ENCODE data around the gene PCNX4.

Gene PCNX4

GRCh38 chr14:60087668-60088067 lies 4.1 kb upstream of the PCNX4 start:
- H3K36me3 ChIP-seq (ENCODE audit: control insufficient read depth, insufficient read depth, low read length), result no peaks in the 10 kb centered on the region
- peak overlapping the region; percentile 16 for H2AFZ ChIP-seq
- H3K27me3 ChIP-seq (ENCODE audit: control insufficient read depth, insufficient read depth, low read length), result no peaks in the 10 kb centered on the region
- no peak overlapping the region for H3K4me3 ChIP-seq (ENCODE audit: low read depth, low read length)
- H3K79me2 ChIP-seq, result no peaks in the 10 kb centered on the region
- no peak overlapping the region for H3K27ac ChIP-seq
- H3K4me2 ChIP-seq (ENCODE audit: low read length), result no peak overlapping the region
- TF ChIP-seq CTCF (IDR thresholded peaks at IDR 0.05), result no peak
- no peak overlapping the region for H3K9ac ChIP-seq
- no peaks in the 10 kb centered on the region for H3K9me3 ChIP-seq (ENCODE audit: control insufficient read depth, low read length)
- H3K4me1 ChIP-seq, result peaks cover 4% of the 10 kb centered on the region

- no peak for TF ChIP-seq CTCF (IDR thresholded peaks at IDR 0.05)
- no peak overlapping the region for H3K4me3 ChIP-seq (ENCODE audit: low read depth, low read length)
- H3K79me2 ChIP-seq, result peaks cover 14% of the 10 kb centered on the region
- peak overlapping the region; percentile 42 for H3K27ac ChIP-seq
- H3K9me3 ChIP-seq (ENCODE audit: control insufficient read depth, low read length), result no peaks in the 10 kb centered on the region
- peak overlapping the region; percentile 82 for H2AFZ ChIP-seq
- no peaks in the 10 kb centered on the region for H3K27me3 ChIP-seq (ENCODE audit: control insufficient read depth, insufficient read depth, low read length)
- H3K9ac ChIP-seq, result no peak overlapping the region
- H3K4me2 ChIP-seq (ENCODE audit: low read length), result no peak overlapping the region
- no peaks in the 10 kb centered on the region for H3K36me3 ChIP-seq (ENCODE audit: control insufficient read depth, insufficient read depth, low read length)
- H3K4me1 ChIP-seq, result peaks cover 10% of the 10 kb centered on the region
Observed at GRCh38 chr14:60089221-60089620, 2.5 kb upstream of the PCNX4 start.

- Histone ChIP-seq H3K36me3 (ENCODE audit: control insufficient read depth, insufficient read depth, low read length) (no peaks in the 10 kb centered on the region), H3K79me2 (peaks cover 26% of the 10 kb centered on the region), H3K27me3 (ENCODE audit: control insufficient read depth, insufficient read depth, low read length) (no peaks in the 10 kb centered on the region), H3K9ac (peak overlapping the region; percentile 64), H3K9me3 (ENCODE audit: control insufficient read depth, low read length) (no peaks in the 10 kb centered on the region), H3K27ac (peak overlapping the region; percentile 98), H3K4me3 (ENCODE audit: low read depth, low read length) (peak overlapping the region; percentile 97), H3K4me2 (ENCODE audit: low read length) (peak overlapping the region; percentile 89), H2AFZ (peak overlapping the region; percentile 99), H3K4me1 (peaks cover 10% of the 10 kb centered on the region)
- TF ChIP-seq CTCF (IDR thresholded peaks at IDR 0.05), result no peak
Observed at GRCh38 chr14:60090864-60091519, 731 bp upstream of the PCNX4 start.

GRCh38 chr14:60092526-60092920 lies 800 bp downstream of the PCNX4 start:
- Histone ChIP-seq H3K4me3 (ENCODE audit: low read depth, low read length) (peak overlapping the region; percentile 97), H3K9me3 (ENCODE audit: control insufficient read depth, low read length) (no peaks in the 10 kb centered on the region), H3K36me3 (ENCODE audit: control insufficient read depth, insufficient read depth, low read length) (no peaks in the 10 kb centered on the region), H3K27me3 (ENCODE audit: control insufficient read depth, insufficient read depth, low read length) (no peaks in the 10 kb centered on the region), H3K9ac (peak overlapping the region; percentile 64), H3K27ac (peak overlapping the region; percentile 98), H3K4me1 (peaks cover 10% of the 10 kb centered on the region), H3K4me2 (ENCODE audit: low read length) (peak overlapping the region; percentile 89), H3K79me2 (peaks cover 33% of the 10 kb centered on the region), H2AFZ (peak overlapping the region; percentile 99)
- no peak for TF ChIP-seq CTCF (IDR thresholded peaks at IDR 0.05)

GRCh38 chr14:60093080-60093479 lies 1.4 kb downstream of the PCNX4 start:
- no peaks in the 10 kb centered on the region for H3K27me3 ChIP-seq (ENCODE audit: control insufficient read depth, insufficient read depth, low read length)
- H3K9me3 ChIP-seq (ENCODE audit: control insufficient read depth, low read length), result no peaks in the 10 kb centered on the region
- peaks cover 10% of the 10 kb centered on the region for H3K4me1 ChIP-seq
- H3K36me3 ChIP-seq (ENCODE audit: control insufficient read depth, insufficient read depth, low read length), result no peaks in the 10 kb centered on the region
- H2AFZ ChIP-seq, result peak overlapping the region; percentile 99
- TF ChIP-seq CTCF (IDR thresholded peaks at IDR 0.05), result no peak
- H3K79me2 ChIP-seq, result peaks cover 36% of the 10 kb centered on the region
- H3K9ac ChIP-seq, result no peak overlapping the region
- H3K4me2 ChIP-seq (ENCODE audit: low read length), result peak overlapping the region; percentile 89
- peak overlapping the region; percentile 97 for H3K4me3 ChIP-seq (ENCODE audit: low read depth, low read length)
- H3K27ac ChIP-seq, result peak overlapping the region; percentile 98

Data from parathyroid adenoma (tissue), 2 donors.